Calu3 (cell line): Measurements from ENCODE around the gene UTS2. TPM values are rescaled to one million over a fixed set of nuclear protein-coding genes. Genes with fewer than 3 reads are reported as not detected.

Experiments used
- BruUV-seq: library from RNA; stranded (reverse); fragments of 400-500 nt; replicated peaks from 2 replicates; lab custom pipeline; 2021; lab: Mats Ljungman, UMichigan
- CTCF ChIA-PET: fragments of 300-600 bp; sonication (Branson Sonifier 250); formaldehyde crosslinking; loops from one replicate; lab custom pipeline; 2022; ENCODE audit warnings: antibody characterized with exemption; lab: Charles Lee
- DNase-seq: peaks from one replicate; pipeline ENCODE4 v3.0.0; 2022
- H3K27ac Mint-ChIP-seq: one replicate; pipeline ENCODE4 v1.8.0; 2022; ENCODE audit warnings: mixed read lengths; ENCODE audit not compliant: unreplicated experiment
- H3K27me3 Mint-ChIP-seq: one replicate; pipeline ENCODE4 v1.8.0; 2022; ENCODE audit warnings: mixed read lengths; ENCODE audit not compliant: unreplicated experiment
- H3K36me3 Mint-ChIP-seq: one replicate; pipeline ENCODE4 v1.8.0; 2022; ENCODE audit warnings: mild to moderate bottlenecking, moderate library complexity, mixed read lengths; ENCODE audit not compliant: insufficient read depth, unreplicated experiment
- H3K4me1 Mint-ChIP-seq: one replicate; pipeline ENCODE4 v1.8.0; 2022; ENCODE audit warnings: mild to moderate bottlenecking, low read depth, mixed read lengths; ENCODE audit not compliant: unreplicated experiment
- H3K4me3 Mint-ChIP-seq: one replicate; pipeline ENCODE4 v1.8.0; 2022; ENCODE audit warnings: mild to moderate bottlenecking, low read depth, moderate library complexity, mixed read lengths; ENCODE audit not compliant: unreplicated experiment
- H3K9me3 Mint-ChIP-seq: one replicate; pipeline ENCODE4 v1.8.0; 2022; ENCODE audit warnings: low read depth, mixed read lengths; ENCODE audit not compliant: unreplicated experiment
- CTCF ChIP-seq: fragments of 200-600 bp; IDR thresholded peaks from one replicate; pipeline ENCODE4 v1.8.0; 2022; ENCODE audit warnings: antibody characterized with exemption; ENCODE audit not compliant: unreplicated experiment
- intact Hi-C: fragments of 100-400 bp; cut with micrococcal nuclease; formaldehyde crosslinking; loops from one replicate; pipeline ENCODE4 v1.10.0; 2022; ENCODE audit not compliant: unreplicated experiment
- total RNA-seq: library from RNA; stranded (reverse); gene quantifications from 2 replicates; pipeline ENCODE4 v1.2.3, GENCODE V29; 2022

The UTS2 gene
- total RNA-seq, 1 experiment from 2014 or later = not detected

- H3K27me3 Mint-ChIP-seq = no peaks in the 10 kb centered on the region
Observed at GRCh38 chr1:7808253-7808844, 44.5 kb downstream of the UTS2 start.

GRCh38 chr1:7805460-7805859, 47.4 kb downstream of the UTS2 start:
- H3K4me3 Mint-ChIP-seq = no peak overlapping the region
- CTCF ChIA-PET = no interaction called here
- BruUV-seq = no TSS peak

More at GRCh38 chr1:7808253-7808844, 44.5 kb downstream of the UTS2 start:
- peaks cover 5% of the 10 kb centered on the region for H3K9me3 Mint-ChIP-seq
- no TSS peak for BruUV-seq
- no peak overlapping the region for H3K27ac Mint-ChIP-seq
- no peaks in the 10 kb centered on the region for H3K4me1 Mint-ChIP-seq
- TF ChIP-seq CTCF = peak; percentile 45
- DNase-seq = no peak
- H3K36me3 Mint-ChIP-seq = peaks cover 9% of the 10 kb centered on the region
- CTCF ChIA-PET = interaction anchor here (0.6 to 1.0 kb wide), 8 partner anchors 11 to 458 kb away, joined by 3 to 8 read pairs (median 4); no protein-coding TSS in a partner anchor
- no peak overlapping the region for H3K4me3 Mint-ChIP-seq
- intact Hi-C loops = loop anchor here (1.0 kb wide), 1 partner anchor 94 kb away; no protein-coding TSS in a partner anchor

More at GRCh38 chr1:7805460-7805859, 47.4 kb downstream of the UTS2 start:
- no peak for DNase-seq
- H3K4me1 Mint-ChIP-seq = no peaks in the 10 kb centered on the region
- H3K27me3 Mint-ChIP-seq = no peaks in the 10 kb centered on the region
- H3K9me3 Mint-ChIP-seq = no peaks in the 10 kb centered on the region
- TF ChIP-seq CTCF = no peak
- H3K36me3 Mint-ChIP-seq = peaks cover 9% of the 10 kb centered on the region
- intact Hi-C loops = no loop called here
- no peak overlapping the region for H3K27ac Mint-ChIP-seq

Other genes with a start within 250 kb of the UTS2 start
- 57.8 and 65.9 TPM in 2 replicates for gene VAMP3, start 81.8 kb downstream of the UTS2 start, total RNA-seq
- 3.7 and 3.8 TPM in 2 replicates for gene PER3, start 68.8 kb downstream of the UTS2 start, total RNA-seq
- gene TNFRSF9, start 87.8 kb upstream of the UTS2 start, total RNA-seq = 0.42 and 0.44 TPM in 2 replicates
- 207 and 209 TPM in 2 replicates for gene PARK7, start 108.6 kb upstream of the UTS2 start, total RNA-seq
- gene ERRFI1, start 173.2 kb upstream of the UTS2 start, total RNA-seq = 74.9 and 83.0 TPM in 2 replicates